Measurements from ENCODE around the gene TMIE. TPM values are rescaled to one million over a fixed set of nuclear protein-coding genes. Genes with fewer than 3 reads are reported as not detected.

TMIE gene
- total and polyA plus RNA-seq, 10 of the 15 experiments (the other 5 are each of a cell fraction or from before 2014, with no cell fraction given) = not detected

- H3K4me3 ChIP-seq = no peak overlapping the region
- CTCF ChIA-PET = no interaction called here
- no peak overlapping the region for H3K9ac ChIP-seq (ENCODE audit: control insufficient read depth, insufficient read depth, low read length)
- no peak overlapping the region for H3K4me2 ChIP-seq (ENCODE audit: control insufficient read depth, insufficient read depth)
- in situ Hi-C loops (cut with MboI) = no loop called here
- 66% methylated on average over 5 of the region's 5 CpGs for WGBS (ENCODE audit: insufficient coverage, insufficient replicate concordance, low lambda C conversion rate, missing lambda C conversion rate)
- no peaks in the 10 kb centered on the region for H3K4me1 ChIP-seq (ENCODE audit: control insufficient read depth, insufficient read depth, low read length)
- no peaks in the 10 kb centered on the region for H3K36me3 ChIP-seq (ENCODE audit: control insufficient read depth in 2 of 2, insufficient read depth in 2 of 2, low read length in 1 of 2)
- intact Hi-C loops (cut with micrococcal nuclease; ENCODE audit: unreplicated experiment) = no loop called here
- RAD21 ChIA-PET (ENCODE audit: unreplicated experiment) = no interaction called here
- no peaks in the 10 kb centered on the region for H3K79me2 ChIP-seq (ENCODE audit: control insufficient read depth, insufficient read depth, low read length)
- FAIRE-seq = no peak
- no peak for ATAC-seq
- H2AFZ ChIP-seq (ENCODE audit: control insufficient read depth, low read depth, low read length) = no peak overlapping the region
- H3K9me3 ChIP-seq (replicated peaks; ENCODE audit: control insufficient read depth, insufficient read depth, low read length) = no peaks in the 10 kb centered on the region
- DNase-seq (ENCODE audit: low read depth, low spot score) = no peak
- SMC1A ChIA-PET (ENCODE audit: uncharacterized antibody, unreplicated experiment) = no interaction called here
- no peak overlapping the region for H3K27ac ChIP-seq (ENCODE audit: control insufficient read depth, insufficient read depth)
- no TSS peak for BruUV-seq (replicated peaks)
- no peaks in the 10 kb centered on the region for H4K20me1 ChIP-seq (ENCODE audit: control insufficient read depth, insufficient read depth)
- POLR2A ChIA-PET = no interaction called here
- no peak for TF ChIP-seq MAX (IDR thresholded peaks at IDR 0.05; ENCODE audit: low read depth, low read length)
- TF ChIP-seq, protein P1, sequence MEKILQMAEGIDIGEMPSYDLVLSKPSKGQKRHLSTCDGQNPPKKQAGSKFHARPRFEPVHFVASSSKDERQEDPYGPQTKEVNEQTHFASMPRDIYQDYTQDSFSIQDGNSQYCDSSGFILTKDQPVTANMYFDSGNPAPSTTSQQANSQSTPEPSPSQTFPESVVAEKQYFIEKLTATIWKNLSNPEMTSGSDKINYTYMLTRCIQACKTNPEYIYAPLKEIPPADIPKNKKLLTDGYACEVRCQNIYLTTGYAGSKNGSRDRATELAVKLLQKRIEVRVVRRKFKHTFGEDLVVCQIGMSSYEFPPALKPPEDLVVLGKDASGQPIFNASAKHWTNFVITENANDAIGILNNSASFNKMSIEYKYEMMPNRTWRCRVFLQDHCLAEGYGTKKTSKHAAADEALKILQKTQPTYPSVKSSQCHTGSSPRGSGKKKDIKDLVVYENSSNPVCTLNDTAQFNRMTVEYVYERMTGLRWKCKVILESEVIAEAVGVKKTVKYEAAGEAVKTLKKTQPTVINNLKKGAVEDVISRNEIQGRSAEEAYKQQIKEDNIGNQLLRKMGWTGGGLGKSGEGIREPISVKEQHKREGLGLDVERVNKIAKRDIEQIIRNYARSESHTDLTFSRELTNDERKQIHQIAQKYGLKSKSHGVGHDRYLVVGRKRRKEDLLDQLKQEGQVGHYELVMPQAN (conservative IDR thresholded peaks at IDR 0.05) = no peak
- TF ChIP-seq MEF2A (IDR thresholded peaks at IDR 0.05; ENCODE audit: insufficient read depth, low read depth, low read length) = no peak
- TF ChIP-seq PAX8 (IDR thresholded peaks at IDR 0.05) = no peak
- TF ChIP-seq NR2F1 (conservative IDR thresholded peaks at IDR 0.05) = no peak
- no peak for TF ChIP-seq ZBED1 (IDR thresholded peaks at IDR 0.05; ENCODE audit: borderline replicate concordance)
- TF ChIP-seq SIX5 (IDR thresholded peaks at IDR 0.05; ENCODE audit: low read depth, low read length, severe bottlenecking) = no peak
- TF ChIP-seq, protein P2, sequence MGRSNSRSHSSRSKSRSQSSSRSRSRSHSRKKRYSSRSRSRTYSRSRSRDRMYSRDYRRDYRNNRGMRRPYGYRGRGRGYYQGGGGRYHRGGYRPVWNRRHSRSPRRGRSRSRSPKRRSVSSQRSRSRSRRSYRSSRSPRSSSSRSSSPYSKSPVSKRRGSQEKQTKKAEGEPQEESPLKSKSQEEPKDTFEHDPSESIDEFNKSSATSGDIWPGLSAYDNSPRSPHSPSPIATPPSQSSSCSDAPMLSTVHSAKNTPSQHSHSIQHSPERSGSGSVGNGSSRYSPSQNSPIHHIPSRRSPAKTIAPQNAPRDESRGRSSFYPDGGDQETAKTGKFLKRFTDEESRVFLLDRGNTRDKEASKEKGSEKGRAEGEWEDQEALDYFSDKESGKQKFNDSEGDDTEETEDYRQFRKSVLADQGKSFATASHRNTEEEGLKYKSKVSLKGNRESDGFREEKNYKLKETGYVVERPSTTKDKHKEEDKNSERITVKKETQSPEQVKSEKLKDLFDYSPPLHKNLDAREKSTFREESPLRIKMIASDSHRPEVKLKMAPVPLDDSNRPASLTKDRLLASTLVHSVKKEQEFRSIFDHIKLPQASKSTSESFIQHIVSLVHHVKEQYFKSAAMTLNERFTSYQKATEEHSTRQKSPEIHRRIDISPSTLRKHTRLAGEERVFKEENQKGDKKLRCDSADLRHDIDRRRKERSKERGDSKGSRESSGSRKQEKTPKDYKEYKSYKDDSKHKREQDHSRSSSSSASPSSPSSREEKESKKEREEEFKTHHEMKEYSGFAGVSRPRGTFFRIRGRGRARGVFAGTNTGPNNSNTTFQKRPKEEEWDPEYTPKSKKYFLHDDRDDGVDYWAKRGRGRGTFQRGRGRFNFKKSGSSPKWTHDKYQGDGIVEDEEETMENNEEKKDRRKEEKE (IDR thresholded peaks at IDR 0.05) = no peak
- TF ChIP-seq CBX5 (IDR thresholded peaks at IDR 0.05; ENCODE audit: low read depth) = no peak
- no peak for TF ChIP-seq NR2C2 (IDR thresholded peaks at IDR 0.05; ENCODE audit: borderline replicate concordance, control insufficient read depth, insufficient read length, low read depth)
- TF ChIP-seq CBFB (IDR thresholded peaks at IDR 0.05; ENCODE audit: low read depth) = no peak
- TF ChIP-seq TCF7 (IDR thresholded peaks at IDR 0.05; ENCODE audit: borderline replicate concordance) = no peak
- no peak for TF ChIP-seq HDAC6 (IDR thresholded peaks at IDR 0.05; ENCODE audit: unreplicated experiment)
- TF ChIP-seq RFX5 (IDR thresholded peaks at IDR 0.05; ENCODE audit: low read depth, low read length) = no peak
- no peak for TF ChIP-seq NRF1 (conservative IDR thresholded peaks at IDR 0.05; ENCODE audit: low read depth, low read length)
- TF ChIP-seq FOXM1 (IDR thresholded peaks at IDR 0.05; ENCODE audit: low read depth, low read length) = no peak
- TF ChIP-seq TCF3 (IDR thresholded peaks at IDR 0.05; ENCODE audit: borderline replicate concordance, insufficient read depth, low read depth, low read length) = no peak
- no peaks in the 10 kb centered on the region for H3K27me3 ChIP-seq (replicated peaks in 1 of 2; ENCODE audit: control insufficient read depth in 2 of 2, insufficient read depth in 2 of 2, low read length in 1 of 2)
Measured at GRCh38 chr3:46679681-46680080, 21.5 kb upstream of the TMIE start.

All from GM12878 (cell line).